ENCODE data around the gene MEX3A. TPM values are rescaled to one million over a fixed set of nuclear protein-coding genes. Genes with fewer than 3 reads are reported as not detected.
A peak's percentile ranks its signal among the peaks of the same experiment; 100 is the strongest.
"Not testable (repeated sequence)": the region's sequence is repeated elsewhere in the genome, so short reads cannot be mapped to it uniquely, and the experiment has no call there.

Gene MEX3A
- total and polyA plus RNA-seq, 2 donors (not counting 3 experiments of a cell fraction or from before 2014, with no cell fraction given) = 20.2 to 23.6 TPM

- H3K79me2 ChIP-seq (ENCODE audit: control insufficient read depth, insufficient read depth, low read length) = peaks cover 87% of the 10 kb centered on the region
- peaks cover 0 to 4% of the 10 kb centered on the region in 2 experiments for H3K36me3 ChIP-seq (ENCODE audit: control insufficient read depth in 2 of 2, extremely low read depth in 1 of 2, insufficient read depth in 2 of 2, low read length in 2 of 2)
- H2AFZ ChIP-seq (ENCODE audit: low read depth, low read length) = no peak overlapping the region
- no peaks in the 10 kb centered on the region for H3K27me3 ChIP-seq (ENCODE audit: control insufficient read depth in 2 of 2, insufficient read depth in 2 of 2, low read length in 2 of 2)
- peak overlapping the region; percentile 18 for H3K27ac ChIP-seq (ENCODE audit: insufficient read depth, low read depth, low read length)
- FAIRE-seq (peak; percentile 62), DNase-seq (ENCODE audit: low read depth, low spot score) (no peak)
- no peaks in the 10 kb centered on the region for H3K9me1 ChIP-seq (replicated peaks; ENCODE audit: control insufficient read depth, extremely low read depth, insufficient read depth, low read length)
- TF ChIP-seq POLR2AphosphoS5 (IDR thresholded peaks at IDR 0.05; ENCODE audit: insufficient read depth, low read depth, low read length) = no peak
- no peak for TF ChIP-seq FOS (IDR thresholded peaks at IDR 0.05; ENCODE audit: borderline replicate concordance, insufficient read depth, low read length)
- POLR2A ChIA-PET = no interaction called here
- H3K9ac ChIP-seq (replicated peaks; ENCODE audit: extremely low read depth, insufficient read depth, low read length) = no peak overlapping the region
- intact Hi-C loops (cut with micrococcal nuclease) (loop anchor here (5.0 kb wide), 1 partner anchor 381 kb away; the partner anchor contains the start of gene MEF2D), dilution Hi-C loops (cut with MboI; ENCODE audit: extremely low pct_ligation_motif_present, low sequenced_read_pairs) (no loop called here)
- CTCF ChIA-PET = interaction anchor here (5.9 to 13.3 kb wide), 2 partner anchors 7 to 22 kb away, joined by 51 to 283 read pairs; no protein-coding TSS in a partner anchor
- peaks cover 78% of the 10 kb centered on the region for H3K4me1 ChIP-seq (ENCODE audit: control insufficient read depth, extremely low read depth, insufficient read depth, low read length)
- H3K4me2 ChIP-seq (ENCODE audit: insufficient read depth, low read length) = no peak overlapping the region
- H3K9me3 ChIP-seq (replicated peaks; ENCODE audit: control insufficient read depth, insufficient read depth, low read length) = no peaks in the 10 kb centered on the region
- BruUV-seq (replicated peaks) = no TSS peak
- no peak overlapping the region for H3K4me3 ChIP-seq (replicated peaks in 1 of 3; ENCODE audit: insufficient read depth in 1 of 3, low read depth in 1 of 3, low read length in 3 of 3)
- H4K20me1 ChIP-seq (replicated peaks; ENCODE audit: control insufficient read depth, extremely low read depth, insufficient read depth, low read length) = no peaks in the 10 kb centered on the region
These were observed 39.2 kb upstream of the MEX3A start for GRCh38 chr1:156121457-156121856.

GRCh38 chr1:156121005-156121404 lies 38.7 kb upstream of the MEX3A start:
- H3K4me3 ChIP-seq (replicated peaks in 1 of 3; ENCODE audit: insufficient read depth in 1 of 3, low read depth in 1 of 3, low read length in 3 of 3); dilution Hi-C loops (cut with MboI; ENCODE audit: extremely low pct_ligation_motif_present, low sequenced_read_pairs): not testable (repeated sequence)

More at GRCh38 chr1:156121005-156121404, 38.7 kb upstream of the MEX3A start:
- H3K9ac ChIP-seq (replicated peaks; ENCODE audit: extremely low read depth, insufficient read depth, low read length); BruUV-seq (replicated peaks); H3K27me3 ChIP-seq (ENCODE audit: control insufficient read depth in 2 of 2, insufficient read depth in 2 of 2, low read length in 2 of 2); H3K9me1 ChIP-seq (replicated peaks; ENCODE audit: control insufficient read depth, extremely low read depth, insufficient read depth, low read length); H4K20me1 ChIP-seq (replicated peaks; ENCODE audit: control insufficient read depth, extremely low read depth, insufficient read depth, low read length); H3K36me3 ChIP-seq (ENCODE audit: control insufficient read depth in 2 of 2, extremely low read depth in 1 of 2, insufficient read depth in 2 of 2, low read length in 2 of 2); FAIRE-seq; DNase-seq (ENCODE audit: low read depth, low spot score); H2AFZ ChIP-seq (ENCODE audit: low read depth, low read length); H3K9me3 ChIP-seq (replicated peaks; ENCODE audit: control insufficient read depth, insufficient read depth, low read length); H3K4me2 ChIP-seq (ENCODE audit: insufficient read depth, low read length); POLR2A ChIA-PET: not testable (repeated sequence)
- intact Hi-C loops (cut with micrococcal nuclease) = loop anchor here (5.0 kb wide), 1 partner anchor 381 kb away; the partner anchor contains the start of gene MEF2D
- CTCF ChIA-PET = interaction anchor here (5.9 to 13.3 kb wide), 2 partner anchors 8 to 22 kb away, joined by 51 to 283 read pairs; no protein-coding TSS in a partner anchor
- Histone ChIP-seq H3K79me2 (ENCODE audit: control insufficient read depth, insufficient read depth, low read length) (peaks cover 90% of the 10 kb centered on the region), H3K27ac (ENCODE audit: insufficient read depth, low read depth, low read length) (peak overlapping the region; percentile 18), H3K4me1 (ENCODE audit: control insufficient read depth, extremely low read depth, insufficient read depth, low read length) (peaks cover 75% of the 10 kb centered on the region)

All from endothelial cell of umbilical vein (primary cell).